CD1c-positive myeloid dendritic cell (primary cell): ENCODE measurements around the gene SCAF1.

Experiments
- DNase-seq: peaks from one replicate; pipeline ENCODE4 v3.0.0-alpha.2; 2016; ENCODE audit errors: extremely low spot score

SCAF1 gene, protein sequence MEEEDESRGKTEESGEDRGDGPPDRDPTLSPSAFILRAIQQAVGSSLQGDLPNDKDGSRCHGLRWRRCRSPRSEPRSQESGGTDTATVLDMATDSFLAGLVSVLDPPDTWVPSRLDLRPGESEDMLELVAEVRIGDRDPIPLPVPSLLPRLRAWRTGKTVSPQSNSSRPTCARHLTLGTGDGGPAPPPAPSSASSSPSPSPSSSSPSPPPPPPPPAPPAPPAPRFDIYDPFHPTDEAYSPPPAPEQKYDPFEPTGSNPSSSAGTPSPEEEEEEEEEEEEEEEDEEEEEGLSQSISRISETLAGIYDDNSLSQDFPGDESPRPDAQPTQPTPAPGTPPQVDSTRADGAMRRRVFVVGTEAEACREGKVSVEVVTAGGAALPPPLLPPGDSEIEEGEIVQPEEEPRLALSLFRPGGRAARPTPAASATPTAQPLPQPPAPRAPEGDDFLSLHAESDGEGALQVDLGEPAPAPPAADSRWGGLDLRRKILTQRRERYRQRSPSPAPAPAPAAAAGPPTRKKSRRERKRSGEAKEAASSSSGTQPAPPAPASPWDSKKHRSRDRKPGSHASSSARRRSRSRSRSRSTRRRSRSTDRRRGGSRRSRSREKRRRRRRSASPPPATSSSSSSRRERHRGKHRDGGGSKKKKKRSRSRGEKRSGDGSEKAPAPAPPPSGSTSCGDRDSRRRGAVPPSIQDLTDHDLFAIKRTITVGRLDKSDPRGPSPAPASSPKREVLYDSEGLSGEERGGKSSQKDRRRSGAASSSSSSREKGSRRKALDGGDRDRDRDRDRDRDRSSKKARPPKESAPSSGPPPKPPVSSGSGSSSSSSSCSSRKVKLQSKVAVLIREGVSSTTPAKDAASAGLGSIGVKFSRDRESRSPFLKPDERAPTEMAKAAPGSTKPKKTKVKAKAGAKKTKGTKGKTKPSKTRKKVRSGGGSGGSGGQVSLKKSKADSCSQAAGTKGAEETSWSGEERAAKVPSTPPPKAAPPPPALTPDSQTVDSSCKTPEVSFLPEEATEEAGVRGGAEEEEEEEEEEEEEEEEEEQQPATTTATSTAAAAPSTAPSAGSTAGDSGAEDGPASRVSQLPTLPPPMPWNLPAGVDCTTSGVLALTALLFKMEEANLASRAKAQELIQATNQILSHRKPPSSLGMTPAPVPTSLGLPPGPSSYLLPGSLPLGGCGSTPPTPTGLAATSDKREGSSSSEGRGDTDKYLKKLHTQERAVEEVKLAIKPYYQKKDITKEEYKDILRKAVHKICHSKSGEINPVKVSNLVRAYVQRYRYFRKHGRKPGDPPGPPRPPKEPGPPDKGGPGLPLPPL

DNA sequence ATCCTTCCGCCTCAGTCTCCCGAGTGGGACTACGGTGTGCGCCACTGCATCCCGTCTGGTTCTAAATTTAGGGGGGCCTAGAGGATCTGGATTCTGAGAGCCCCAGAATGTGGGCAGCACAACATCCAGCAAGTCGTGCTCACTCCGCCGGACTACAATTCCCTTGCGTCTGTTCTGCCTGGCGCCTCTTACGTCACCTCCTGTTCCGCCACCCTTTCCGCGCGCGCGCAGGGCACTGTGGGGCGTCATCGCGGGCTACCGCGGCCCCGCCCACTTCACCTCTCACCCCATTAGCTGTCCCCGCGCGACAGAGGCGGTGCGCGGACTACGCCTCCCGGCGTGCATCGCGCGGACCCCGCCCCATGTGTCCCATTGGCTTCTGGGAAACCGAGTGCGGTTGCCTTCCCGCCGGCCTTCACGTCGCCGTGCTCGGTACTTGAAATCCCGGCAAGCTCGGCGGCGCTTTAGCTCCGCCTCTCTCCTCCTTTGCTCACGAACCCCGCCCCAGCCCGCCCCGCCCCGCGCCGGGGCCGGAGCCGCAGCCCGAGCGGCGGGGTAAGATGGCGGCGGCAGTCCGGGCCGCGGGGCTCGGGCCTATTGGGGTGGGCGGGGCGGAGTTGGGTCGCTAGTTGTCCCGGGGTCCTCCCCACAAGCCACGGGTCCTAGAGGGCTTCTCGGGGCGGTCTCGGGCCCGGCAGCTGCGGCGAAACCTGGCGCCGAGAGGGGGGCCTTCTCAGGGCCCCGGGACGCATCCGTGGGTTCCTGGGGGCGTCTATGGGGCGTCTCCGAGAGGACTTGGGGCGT, at the start of gene SCAF1:
Gene SCAF1 (plus strand): TSS at position 522 of the 804 bp plus-strand sequence. CDS start 2,818 bp downstream, outside the sequence.
- peak; percentile 100 for DNase-seq

DNA sequence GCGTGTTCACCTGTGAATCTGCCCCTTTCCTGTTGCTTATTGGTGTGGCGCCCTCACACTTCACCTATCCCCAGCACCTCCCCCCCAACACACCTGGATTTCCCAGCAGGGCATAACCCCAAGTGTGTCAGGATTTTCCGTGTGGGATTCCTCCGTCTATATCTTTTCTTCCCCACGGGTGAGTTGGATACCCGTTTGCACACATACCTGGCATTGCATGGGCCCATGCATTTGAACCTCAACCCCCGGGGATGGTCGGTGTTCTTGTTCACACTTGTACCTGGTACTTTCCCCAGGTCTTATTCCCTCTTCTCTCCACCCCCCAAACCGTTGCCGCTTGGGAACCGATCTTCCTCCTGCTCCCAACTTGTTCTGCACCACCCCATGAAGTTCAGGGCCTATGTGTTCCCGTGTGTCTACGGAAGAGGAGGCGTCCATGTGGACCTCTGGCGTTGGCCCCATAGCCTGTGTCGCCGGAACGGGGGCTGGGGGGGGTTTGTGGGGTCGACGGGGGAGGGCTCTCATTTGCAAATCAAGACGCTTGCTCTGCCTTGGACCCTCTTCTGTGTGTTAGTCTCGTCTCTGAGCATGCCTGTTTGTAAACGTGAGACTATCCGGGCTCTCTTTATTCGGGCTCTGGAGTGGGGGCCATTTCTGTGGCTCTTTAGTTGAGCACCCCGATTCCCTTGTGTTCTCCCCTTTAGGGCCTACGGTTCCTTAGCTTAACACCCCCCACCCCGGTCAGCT, 49.4 kb upstream of the SCAF1 start:
- DNase-seq: no peak

DNA sequence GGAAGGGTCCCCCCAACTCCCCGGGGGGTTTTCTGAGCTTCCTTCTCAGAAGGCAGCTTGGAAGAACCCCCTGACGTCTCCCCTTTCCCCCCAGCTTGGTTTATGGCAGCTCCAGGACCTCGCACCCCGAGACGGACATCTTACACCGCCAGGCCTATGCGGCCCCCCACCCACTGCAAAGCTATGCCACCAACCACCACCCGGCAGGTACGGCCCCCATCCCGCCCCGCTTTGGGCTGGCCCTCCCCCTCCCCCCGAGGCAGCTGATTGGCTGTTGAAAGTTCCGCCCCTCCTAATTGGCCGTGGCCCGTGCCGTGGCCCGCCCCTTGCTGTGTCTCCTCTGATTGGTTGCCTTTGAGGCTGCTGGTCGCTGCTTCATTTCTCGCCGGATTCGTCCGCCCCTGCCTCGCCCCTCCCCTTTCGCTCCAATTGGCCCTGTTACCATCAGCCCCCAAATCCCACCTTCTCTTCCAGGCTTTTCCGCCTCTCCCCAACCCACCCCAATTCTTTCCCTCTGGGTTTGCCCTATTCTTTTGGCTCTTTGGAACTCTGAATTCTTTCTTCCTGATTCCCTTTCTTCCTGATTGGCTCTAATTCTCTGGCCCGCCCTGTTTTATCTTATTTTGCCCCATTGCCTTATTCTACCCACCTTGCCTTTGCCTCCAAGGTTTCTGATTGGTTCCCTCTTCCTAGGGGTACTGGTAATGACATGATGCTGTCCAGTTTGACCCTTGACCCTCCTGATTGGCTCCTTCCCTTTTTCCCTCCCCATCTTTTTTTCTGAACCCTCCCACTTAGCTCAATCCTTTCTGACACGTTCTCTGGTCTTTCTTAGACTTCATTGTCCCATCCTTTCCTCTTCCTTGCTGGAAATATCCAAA, 48.5 kb upstream of the SCAF1 start:
- peak; percentile 88 for DNase-seq

DNA sequence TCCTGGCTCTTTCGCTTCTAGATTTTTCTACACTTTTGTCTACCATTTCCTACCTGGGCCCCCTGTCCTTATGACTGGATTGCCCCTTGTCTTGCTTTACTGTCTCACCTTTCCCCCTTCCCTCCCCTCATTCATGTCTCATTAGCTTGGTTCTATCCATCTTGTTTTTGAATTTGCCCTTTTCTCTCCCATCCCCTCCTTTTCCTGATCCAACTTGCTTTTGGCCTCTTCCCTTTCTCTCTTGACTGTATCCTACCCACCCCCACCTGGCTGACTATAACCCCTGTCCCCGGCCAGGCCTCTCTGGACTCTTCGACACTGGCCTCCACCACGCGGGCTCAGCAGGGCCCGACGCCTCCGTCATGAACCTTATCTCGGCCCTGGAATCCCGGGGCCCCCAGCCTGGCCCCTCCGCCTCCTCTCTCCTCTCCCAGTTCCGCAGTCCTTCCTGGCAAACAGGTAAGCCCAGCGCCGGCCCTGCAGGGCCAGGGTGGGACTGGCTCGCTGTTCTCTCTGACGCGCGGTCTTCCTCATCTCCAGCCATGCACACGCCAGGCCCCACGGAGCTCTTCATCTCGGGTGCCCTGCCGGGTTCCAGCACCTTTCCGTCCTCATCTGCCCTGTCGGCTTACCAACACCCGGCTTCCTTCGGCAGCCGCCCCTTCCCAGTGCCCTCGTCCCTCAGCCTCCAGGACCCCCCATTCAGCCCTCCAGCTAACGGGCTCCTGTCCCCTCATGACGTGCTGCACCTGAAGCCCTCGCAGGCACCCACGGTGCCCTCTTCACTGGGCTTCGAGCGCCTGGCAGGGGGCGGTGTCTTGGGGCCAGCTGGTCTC, 47.6 kb upstream of the SCAF1 start:
- DNase-seq: no peak

DNA sequence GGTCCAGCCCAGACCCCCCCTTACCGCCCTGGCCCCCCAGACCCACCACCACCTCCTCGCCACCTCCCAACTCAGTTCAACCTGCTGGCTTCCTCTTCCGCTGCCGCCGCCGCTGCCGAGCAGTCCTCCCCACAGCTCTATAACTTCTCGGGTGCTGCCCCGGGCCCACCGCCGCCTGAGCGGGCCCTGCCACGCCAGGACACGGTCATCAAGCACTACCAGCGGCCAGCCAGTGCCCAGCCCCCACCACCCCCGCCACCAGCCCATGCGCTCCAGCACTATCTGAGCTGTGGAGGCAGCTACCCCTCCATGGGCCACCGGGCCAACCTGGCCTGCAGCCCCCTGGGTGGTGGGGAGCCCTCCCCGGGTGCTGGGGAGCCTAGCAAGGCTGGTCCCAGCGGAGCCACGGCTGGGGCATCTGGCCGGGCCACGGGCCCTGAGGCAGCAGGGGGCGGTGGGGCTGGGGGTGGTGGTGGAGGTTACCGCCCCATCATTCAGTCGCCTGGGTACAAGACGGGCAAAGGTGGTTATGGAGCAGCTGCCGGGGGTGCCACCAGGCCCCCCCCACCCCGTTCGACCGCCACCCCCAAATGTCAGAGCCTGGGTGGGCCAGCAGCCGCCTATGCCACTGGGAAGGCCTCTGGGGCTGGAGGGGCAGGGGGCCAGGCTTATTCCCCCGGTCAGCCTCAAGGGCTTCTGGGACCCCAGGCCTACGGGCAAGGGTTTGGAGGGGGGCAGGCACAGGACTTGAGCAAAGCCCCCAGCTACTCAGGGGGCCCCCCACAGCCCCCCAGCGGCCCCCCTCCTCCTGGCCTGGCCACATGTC, 46.8 kb upstream of the SCAF1 start:
- DNase-seq: no peak

DNA sequence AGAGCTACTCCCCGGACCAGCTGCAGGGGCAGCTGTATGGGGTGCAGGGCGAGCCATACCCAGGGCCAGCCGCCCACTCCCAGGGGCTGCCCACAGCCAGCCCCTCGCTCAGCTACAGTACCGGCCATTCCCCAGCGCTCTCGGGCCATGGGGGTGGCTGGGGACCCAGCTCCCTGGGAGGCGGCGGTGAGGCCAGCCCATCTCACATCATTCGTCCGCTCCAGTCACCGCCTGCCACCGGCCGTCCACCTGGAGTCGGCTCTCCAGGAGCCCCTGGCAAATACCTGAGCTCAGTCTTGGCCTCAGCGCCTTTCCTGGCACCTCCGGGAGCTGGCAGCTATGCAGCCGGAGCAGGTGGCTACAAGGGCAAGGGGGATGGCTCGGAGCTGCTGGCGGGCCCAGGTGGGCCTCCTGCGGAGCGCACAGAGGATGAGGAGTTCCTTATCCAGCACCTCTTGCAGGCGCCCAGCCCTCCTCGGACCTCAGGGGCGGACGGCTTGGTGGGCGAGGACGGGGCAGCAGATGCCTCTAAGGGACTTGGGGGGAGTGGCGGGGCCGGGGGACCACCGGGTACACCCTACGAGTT, 46.1 kb upstream of the SCAF1 start:
- no peak for DNase-seq

DNA sequence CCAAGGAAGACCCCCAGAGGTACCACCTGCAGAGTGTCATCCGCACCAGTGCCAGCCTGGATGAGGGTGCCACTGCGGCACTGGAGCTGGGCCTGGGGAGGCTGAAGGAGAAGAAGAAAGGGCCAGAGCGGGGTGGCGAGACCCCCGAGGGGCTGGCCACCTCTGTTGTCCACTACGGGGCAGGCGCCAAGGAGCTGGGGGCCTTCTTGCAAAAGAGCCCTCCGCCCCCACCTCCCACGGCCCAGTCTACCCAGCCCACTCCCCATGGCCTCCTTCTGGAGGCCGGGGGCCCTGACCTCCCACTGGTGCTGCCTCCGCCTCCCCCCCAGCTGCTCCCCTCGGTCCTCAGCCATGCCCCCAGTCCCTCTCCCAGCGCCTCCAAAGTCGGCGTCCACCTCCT, 45.6 kb upstream of the SCAF1 start:
- DNase-seq: no peak

DNA sequence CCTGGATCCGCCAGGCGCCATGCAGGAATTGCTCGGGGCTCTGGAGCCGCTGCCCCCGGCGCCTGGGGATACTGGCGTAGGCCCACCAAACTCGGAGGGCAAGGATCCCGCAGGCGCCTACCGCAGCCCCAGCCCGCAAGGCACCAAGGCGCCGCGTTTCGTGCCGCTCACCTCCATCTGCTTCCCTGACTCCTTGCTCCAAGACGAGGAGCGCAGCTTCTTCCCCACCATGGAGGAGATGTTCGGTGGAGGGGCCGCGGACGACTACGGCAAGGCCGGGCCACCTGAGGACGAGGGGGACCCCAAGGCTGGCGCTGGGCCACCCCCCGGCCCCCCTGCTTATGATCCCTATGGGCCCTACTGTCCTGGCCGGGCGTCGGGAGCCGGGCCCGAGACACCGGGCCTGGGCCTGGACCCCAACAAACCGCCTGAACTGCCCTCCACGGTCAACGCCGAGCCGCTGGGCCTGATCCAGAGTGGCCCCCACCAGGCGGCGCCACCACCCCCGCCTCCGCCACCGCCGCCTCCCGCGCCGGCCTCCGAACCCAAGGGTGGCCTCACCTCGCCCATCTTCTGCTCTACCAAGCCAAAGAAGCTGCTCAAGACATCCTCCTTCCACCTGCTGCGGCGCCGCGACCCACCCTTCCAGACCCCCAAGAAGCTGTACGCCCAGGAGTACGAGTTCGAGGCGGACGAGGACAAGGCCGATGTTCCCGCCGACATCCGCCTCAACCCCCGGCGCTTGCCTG, 44.9 kb upstream of the SCAF1 start:
- no peak for DNase-seq

DNA sequence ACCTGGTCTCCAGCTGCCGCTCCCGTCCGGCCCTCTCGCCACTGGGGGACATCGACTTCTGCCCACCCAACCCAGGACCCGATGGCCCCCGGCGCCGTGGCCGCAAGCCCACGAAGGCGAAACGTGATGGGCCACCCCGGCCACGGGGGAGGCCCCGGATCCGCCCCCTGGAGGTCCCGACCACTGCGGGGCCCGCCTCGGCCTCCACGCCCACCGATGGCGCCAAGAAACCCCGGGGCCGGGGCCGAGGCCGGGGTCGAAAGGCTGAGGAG, 44.4 kb upstream of the SCAF1 start:
- no peak for DNase-seq

DNA sequence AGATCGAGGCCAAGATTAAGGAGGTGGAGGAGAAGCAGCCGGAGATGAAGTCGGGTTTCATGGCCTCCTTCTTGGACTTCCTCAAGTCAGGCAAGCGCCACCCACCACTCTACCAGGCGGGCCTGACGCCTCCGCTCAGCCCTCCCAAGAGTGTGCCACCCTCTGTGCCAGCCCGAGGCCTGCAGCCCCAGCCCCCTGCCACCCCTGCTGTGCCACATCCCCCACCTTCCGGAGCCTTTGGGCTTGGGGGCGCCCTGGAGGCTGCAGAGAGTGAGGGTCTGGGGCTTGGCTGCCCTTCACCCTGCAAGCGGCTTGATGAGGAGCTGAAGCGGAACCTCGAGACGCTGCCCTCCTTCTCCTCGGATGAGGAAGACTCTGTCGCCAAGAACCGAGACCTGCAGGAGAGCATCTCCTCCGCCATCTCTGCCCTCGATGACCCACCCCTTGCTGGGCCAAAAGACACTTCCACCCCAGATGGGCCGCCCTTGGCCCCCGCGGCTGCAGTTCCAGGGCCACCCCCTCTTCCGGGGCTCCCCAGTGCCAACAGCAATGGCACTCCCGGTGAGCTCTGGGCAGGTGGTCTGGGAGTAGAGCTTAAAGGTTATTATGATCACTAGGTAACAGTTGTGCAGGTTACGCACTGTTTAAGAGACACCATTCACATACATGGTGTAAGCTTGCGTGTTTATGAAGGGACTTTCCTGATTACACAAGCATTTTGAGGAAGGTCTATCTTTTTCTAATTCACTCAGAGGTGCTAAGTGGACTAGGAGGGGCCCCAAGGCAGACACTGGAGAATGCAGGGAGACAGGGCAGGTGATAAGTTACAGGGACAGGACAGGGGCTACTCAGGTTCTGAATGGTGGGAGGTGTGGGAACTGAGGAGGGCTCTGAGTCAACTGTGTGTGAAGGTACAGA, 42.4 kb upstream of the SCAF1 start:
- DNase-seq: peak; percentile 29

DNA sequence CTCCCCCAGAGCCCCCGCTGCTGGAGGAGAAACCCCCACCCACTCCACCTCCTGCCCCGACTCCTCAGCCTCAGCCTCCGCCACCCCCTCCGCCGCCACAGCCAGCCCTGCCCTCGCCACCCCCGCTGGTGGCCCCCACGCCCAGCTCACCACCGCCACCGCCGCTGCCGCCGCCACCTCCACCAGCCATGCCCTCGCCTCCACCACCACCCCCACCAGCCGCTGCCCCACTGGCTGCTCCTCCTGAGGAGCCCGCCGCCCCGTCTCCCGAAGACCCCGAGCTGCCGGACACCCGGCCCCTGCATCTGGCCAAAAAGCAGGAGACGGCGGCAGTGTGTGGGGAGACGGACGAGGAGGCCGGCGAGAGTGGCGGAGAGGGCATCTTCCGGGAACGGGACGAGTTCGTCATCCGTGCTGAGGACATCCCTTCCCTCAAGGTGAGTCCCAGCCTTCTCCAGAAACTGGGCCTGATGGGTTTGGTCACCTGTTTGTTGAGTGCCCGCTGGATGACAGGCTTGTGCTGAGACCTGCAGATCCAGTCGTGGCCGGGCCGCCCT, 40.4 kb upstream of the SCAF1 start:
- DNase-seq: no peak

DNA sequence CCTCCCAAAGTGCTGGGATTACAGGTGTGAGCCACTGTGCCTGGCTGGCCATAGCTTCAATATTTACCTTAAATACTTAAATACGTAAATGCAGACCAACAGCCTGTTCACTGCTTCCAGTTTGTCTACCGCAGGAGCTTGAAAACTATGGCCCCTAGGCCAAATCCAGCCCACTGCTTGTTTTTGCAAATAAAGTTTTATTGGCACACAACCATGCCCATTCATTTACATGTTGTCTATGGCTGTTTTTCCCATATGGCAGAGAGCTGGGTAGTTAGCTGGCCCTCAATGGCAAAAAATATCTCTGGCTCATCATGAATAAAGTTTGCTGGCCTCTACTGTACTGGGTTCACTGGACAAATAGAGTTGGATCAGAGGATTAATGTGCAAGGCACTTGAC, 39.2 kb upstream of the SCAF1 start:
- no peak for DNase-seq

DNA sequence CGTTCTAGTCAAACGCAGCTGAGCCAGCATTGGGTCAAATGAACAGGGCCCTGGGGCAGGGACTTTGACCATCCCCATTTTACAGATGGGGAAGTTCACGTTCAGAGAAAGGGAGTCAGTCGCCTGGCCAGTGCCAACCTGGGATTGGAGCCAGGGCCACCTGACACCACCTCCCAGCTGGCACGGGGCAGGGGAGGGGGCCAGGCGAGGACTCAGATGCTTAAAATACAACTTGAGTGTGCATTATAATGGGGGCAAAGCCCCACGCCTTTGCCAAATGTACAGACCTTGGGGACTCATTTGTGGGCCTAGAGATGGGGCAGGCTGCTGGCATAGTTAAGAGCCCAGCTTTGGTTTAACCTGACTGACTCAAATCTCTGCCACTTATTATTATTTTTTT, 36.4 kb upstream of the SCAF1 start:
- no peak for DNase-seq

DNA sequence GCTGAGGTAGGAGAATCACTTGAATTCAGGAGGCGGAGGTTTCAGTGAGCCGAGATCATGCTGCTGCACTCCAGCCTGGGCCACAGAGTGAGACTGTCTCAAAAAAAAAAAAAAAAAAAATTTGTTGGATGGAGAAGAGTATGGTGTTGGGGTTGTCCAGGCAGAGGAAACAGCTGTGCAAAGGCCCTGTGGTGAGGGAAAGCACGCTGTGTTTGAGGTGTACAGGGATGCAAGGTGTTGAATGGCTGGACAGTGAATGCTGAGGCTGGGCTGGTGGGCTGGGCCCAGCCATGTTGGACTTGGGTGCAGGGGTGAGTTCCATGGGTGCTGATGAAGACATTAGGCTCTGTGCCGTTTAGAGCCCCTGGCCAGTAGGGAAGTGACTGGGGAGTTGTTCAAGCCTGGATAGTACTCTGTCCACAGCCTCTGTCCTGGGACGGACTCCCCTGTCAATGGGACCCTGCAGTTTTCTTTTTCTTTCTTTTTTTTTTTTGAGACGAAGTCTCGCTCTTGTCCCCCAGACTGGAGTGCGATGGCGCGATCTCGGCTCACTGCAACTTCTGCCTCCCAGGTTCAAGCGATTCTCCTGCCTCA, 32.4 kb upstream of the SCAF1 start:
- no peak for DNase-seq

DNA sequence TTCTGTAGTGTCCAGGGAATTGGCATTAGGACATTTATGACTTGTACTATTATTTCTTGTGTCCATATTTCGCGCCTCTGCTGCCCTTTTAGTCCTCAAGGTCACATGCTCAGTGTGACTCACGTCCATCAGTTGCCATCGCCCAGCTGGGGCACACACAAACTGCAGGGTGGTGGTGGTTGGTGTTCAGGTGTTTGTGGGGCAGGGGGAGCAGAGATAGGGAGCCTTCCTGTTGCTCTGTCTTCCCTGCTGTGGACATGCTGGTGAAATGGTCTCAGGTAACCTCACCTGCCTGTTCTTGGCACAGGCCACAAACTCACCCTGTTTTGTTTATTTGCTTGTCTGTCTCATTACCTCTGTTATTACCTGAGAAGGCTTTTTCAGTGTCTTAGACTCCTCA, 28.6 kb upstream of the SCAF1 start:
- DNase-seq: peak; percentile 13
